Measurements from ENCODE around the gene PDGFRA.

PDGFRA gene

GRCh38 chr4:54228961-54229501 lies at the start of gene PDGFRA:
PDGFRA (plus strand) TSS chr4:54229293; CDS start chr4:54258769, 29,476 bp downstream.
- H3K27ac ChIP-seq, result no peak within 1 kb of the TSS
- H3K4me1 ChIP-seq, result no peaks in the 10 kb centered on the region
- H3K4me3 ChIP-seq, result peak within 1 kb of the TSS; percentile 41; the same call in 1 of the 2 replicates
- peaks cover 100% of the 10 kb centered on the region for H3K27me3 ChIP-seq
- H3K9ac ChIP-seq, result no peak within 1 kb of the TSS
- peaks cover 5% of the 10 kb centered on the region; the same call in 1 of the 2 replicates for H3K36me3 ChIP-seq
- H3K9me3 ChIP-seq, result peaks cover 81% of the 10 kb centered on the region
- no peak within 1 kb of the TSS for H3K4me2 ChIP-seq
- TF ChIP-seq Cebpa-rat (IDR thresholded peaks at IDR 0.05), result no peak
- H4K20me1 ChIP-seq, result no peaks in the 10 kb centered on the region; the same call in 1 of the 2 replicates

- no peak overlapping the region for H3K27ac ChIP-seq
- no peak overlapping the region for H3K4me3 ChIP-seq
- H4K20me1 ChIP-seq, result no peaks in the 10 kb centered on the region
- H3K36me3 ChIP-seq, result no peaks in the 10 kb centered on the region
- no peak overlapping the region for H3K4me2 ChIP-seq
- no peak overlapping the region for H3K9ac ChIP-seq
- no peaks in the 10 kb centered on the region for H3K9me3 ChIP-seq
- no peaks in the 10 kb centered on the region for H3K27me3 ChIP-seq
- no peaks in the 10 kb centered on the region for H3K4me1 ChIP-seq
- TF ChIP-seq Cebpa-rat (IDR thresholded peaks at IDR 0.05), result no peak
Observed at GRCh38 chr4:54184581-54184980, 44.5 kb upstream of the PDGFRA start.

GRCh38 chr4:54185044-54185780 lies 43.9 kb upstream of the PDGFRA start:
- no peaks in the 10 kb centered on the region for H3K4me1 ChIP-seq
- no peaks in the 10 kb centered on the region for H3K36me3 ChIP-seq
- no peak overlapping the region for H3K4me3 ChIP-seq
- H3K9me3 ChIP-seq, result no peaks in the 10 kb centered on the region
- no peak overlapping the region for H3K9ac ChIP-seq
- no peaks in the 10 kb centered on the region for H3K27me3 ChIP-seq
- H3K4me2 ChIP-seq, result no peak overlapping the region
- H3K27ac ChIP-seq, result no peak overlapping the region
- no peak for TF ChIP-seq Cebpa-rat (IDR thresholded peaks at IDR 0.05)
- H4K20me1 ChIP-seq, result no peaks in the 10 kb centered on the region

GRCh38 chr4:54185866-54186265 lies 43.2 kb upstream of the PDGFRA start:
- no peaks in the 10 kb centered on the region for H4K20me1 ChIP-seq
- no peaks in the 10 kb centered on the region for H3K36me3 ChIP-seq
- no peak overlapping the region for H3K9ac ChIP-seq
- H3K4me3 ChIP-seq, result no peak overlapping the region
- no peaks in the 10 kb centered on the region for H3K4me1 ChIP-seq
- H3K9me3 ChIP-seq, result no peaks in the 10 kb centered on the region
- no peak for TF ChIP-seq Cebpa-rat (IDR thresholded peaks at IDR 0.05)
- no peaks in the 10 kb centered on the region for H3K27me3 ChIP-seq
- H3K4me2 ChIP-seq, result no peak overlapping the region
- no peak overlapping the region for H3K27ac ChIP-seq

- Histone ChIP-seq H3K27me3 (no peaks in the 10 kb centered on the region), H4K20me1 (no peaks in the 10 kb centered on the region), H3K4me1 (no peaks in the 10 kb centered on the region), H3K9me3 (no peaks in the 10 kb centered on the region), H3K27ac (no peak overlapping the region), H3K36me3 (no peaks in the 10 kb centered on the region), H3K4me2 (no peak overlapping the region), H3K4me3 (no peak overlapping the region), H3K9ac (no peak overlapping the region)
- TF ChIP-seq Cebpa-rat (IDR thresholded peaks at IDR 0.05), result no peak
Observed at GRCh38 chr4:54186371-54186770, 42.7 kb upstream of the PDGFRA start.

GRCh38 chr4:54187148-54187547 lies 41.9 kb upstream of the PDGFRA start:
- no peaks in the 10 kb centered on the region for H3K36me3 ChIP-seq
- H3K27me3 ChIP-seq, result no peaks in the 10 kb centered on the region
- H3K4me2 ChIP-seq, result no peak overlapping the region
- no peak for TF ChIP-seq Cebpa-rat (IDR thresholded peaks at IDR 0.05)
- 0 out of 2 replicates have a peak, but pooled peaks cover 1% of the 10 kb centered on the region for H3K9me3 ChIP-seq
- no peaks in the 10 kb centered on the region for H3K4me1 ChIP-seq
- no peak overlapping the region for H3K4me3 ChIP-seq
- H3K27ac ChIP-seq, result no peak overlapping the region
- no peaks in the 10 kb centered on the region for H4K20me1 ChIP-seq
- no peak overlapping the region for H3K9ac ChIP-seq

GRCh38 chr4:54189140-54189539 lies 40.0 kb upstream of the PDGFRA start:
- Histone ChIP-seq H3K27ac (no peak overlapping the region), H3K27me3 (no peaks in the 10 kb centered on the region), H3K4me3 (no peak overlapping the region), H3K4me2 (no peak overlapping the region), H3K9me3 (peaks cover 9% of the 10 kb centered on the region; the same call in 1 of the 2 replicates), H3K36me3 (no peaks in the 10 kb centered on the region), H3K4me1 (no peaks in the 10 kb centered on the region), H4K20me1 (no peaks in the 10 kb centered on the region), H3K9ac (no peak overlapping the region)
- TF ChIP-seq Cebpa-rat (IDR thresholded peaks at IDR 0.05), result no peak

GRCh38 chr4:54192811-54193210 lies 36.3 kb upstream of the PDGFRA start:
- Histone ChIP-seq H3K9me3 (peaks cover 9% of the 10 kb centered on the region; the same call in 1 of the 2 replicates), H3K27me3 (no peaks in the 10 kb centered on the region), H3K4me3 (no peak overlapping the region), H3K36me3 (no peaks in the 10 kb centered on the region), H3K4me2 (no peak overlapping the region), H3K9ac (no peak overlapping the region), H3K4me1 (no peaks in the 10 kb centered on the region), H3K27ac (no peak overlapping the region), H4K20me1 (no peaks in the 10 kb centered on the region)
- TF ChIP-seq Cebpa-rat (IDR thresholded peaks at IDR 0.05), result no peak

- no peaks in the 10 kb centered on the region for H4K20me1 ChIP-seq
- no peak overlapping the region for H3K9ac ChIP-seq
- no peaks in the 10 kb centered on the region for H3K27me3 ChIP-seq
- peaks cover 4% of the 10 kb centered on the region; the same call in 1 of the 2 replicates for H3K9me3 ChIP-seq
- no peaks in the 10 kb centered on the region for H3K4me1 ChIP-seq
- H3K4me3 ChIP-seq, result no peak overlapping the region
- no peaks in the 10 kb centered on the region for H3K36me3 ChIP-seq
- no peak overlapping the region for H3K4me2 ChIP-seq
- no peak for TF ChIP-seq Cebpa-rat (IDR thresholded peaks at IDR 0.05)
- H3K27ac ChIP-seq, result no peak overlapping the region
Observed at GRCh38 chr4:54197926-54198325, 31.2 kb upstream of the PDGFRA start.

- Histone ChIP-seq H3K4me3 (no peak overlapping the region), H3K9ac (no peak overlapping the region), H3K9me3 (0 out of 2 replicates have a peak, but pooled peaks cover 3% of the 10 kb centered on the region), H3K36me3 (no peaks in the 10 kb centered on the region), H3K4me2 (no peak overlapping the region), H4K20me1 (no peaks in the 10 kb centered on the region), H3K27me3 (no peaks in the 10 kb centered on the region), H3K4me1 (no peaks in the 10 kb centered on the region), H3K27ac (no peak overlapping the region)
- TF ChIP-seq Cebpa-rat (IDR thresholded peaks at IDR 0.05), result no peak
Observed at GRCh38 chr4:54199919-54200318, 29.2 kb upstream of the PDGFRA start.
